GM12864 (cell line): ENCODE results near the gene PPM1N.

Source experiments
- DNase-seq: peaks from one replicate; pipeline ENCODE4 v3.0.0-alpha.2; 2011; ENCODE audit warnings: low read depth
- H3K4me3 ChIP-seq: 2 replicates; pipeline ENCODE4 v1.5.1; 2011; ENCODE audit warnings: mild to moderate bottlenecking, low read depth, low read length, control low read depth
- TF ChIP-seq, protein P1 (sequence below): IDR thresholded peaks from 2 replicates; pipeline ENCODE4 v1.5.1; 2011; ENCODE audit warnings: low read depth, mild to moderate bottlenecking, moderate library complexity, low read length, control low read depth, inconsistent platforms; ENCODE audit errors: missing control alignments

The PPM1N gene

DNA sequence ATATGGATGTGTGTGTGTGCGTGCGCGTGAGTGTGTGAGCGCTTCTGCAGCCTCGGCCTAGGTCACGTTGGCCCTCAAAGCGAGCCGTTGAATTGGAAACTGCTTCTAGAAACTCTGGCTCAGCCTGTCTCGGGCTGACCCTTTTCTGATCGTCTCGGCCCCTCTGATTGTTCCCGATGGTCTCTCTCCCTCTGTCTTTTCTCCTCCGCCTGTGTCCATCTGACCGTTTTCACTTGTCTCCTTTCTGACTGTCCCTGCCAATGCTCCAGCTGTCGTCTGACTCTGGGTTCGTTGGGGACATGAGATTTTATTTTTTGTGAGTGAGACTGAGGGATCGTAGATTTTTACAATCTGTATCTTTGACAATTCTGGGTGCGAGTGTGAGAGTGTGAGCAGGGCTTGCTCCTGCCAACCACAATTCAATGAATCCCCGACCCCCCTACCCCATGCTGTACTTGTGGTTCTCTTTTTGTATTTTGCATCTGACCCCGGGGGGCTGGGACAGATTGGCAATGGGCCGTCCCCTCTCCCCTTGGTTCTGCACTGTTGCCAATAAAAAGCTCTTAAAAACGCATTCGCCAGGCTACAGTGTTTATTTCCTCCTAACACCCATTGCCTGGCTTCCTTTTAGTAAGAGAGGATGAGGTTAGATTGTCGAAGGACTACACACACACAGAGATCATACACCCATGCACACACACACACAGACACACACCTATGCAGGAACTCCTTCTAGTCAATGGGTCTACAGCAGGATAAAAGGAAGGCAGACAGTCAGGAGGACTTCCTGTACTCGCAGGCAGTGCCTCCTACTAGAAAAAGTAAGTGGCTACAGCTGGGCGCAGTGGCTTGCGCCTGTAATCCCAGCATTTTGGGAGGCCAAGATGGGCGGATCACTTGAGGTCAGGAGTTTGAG lies 23.4 kb upstream of the PPM1N start:
- no peak for DNase-seq
- TF ChIP-seq, protein P1, sequence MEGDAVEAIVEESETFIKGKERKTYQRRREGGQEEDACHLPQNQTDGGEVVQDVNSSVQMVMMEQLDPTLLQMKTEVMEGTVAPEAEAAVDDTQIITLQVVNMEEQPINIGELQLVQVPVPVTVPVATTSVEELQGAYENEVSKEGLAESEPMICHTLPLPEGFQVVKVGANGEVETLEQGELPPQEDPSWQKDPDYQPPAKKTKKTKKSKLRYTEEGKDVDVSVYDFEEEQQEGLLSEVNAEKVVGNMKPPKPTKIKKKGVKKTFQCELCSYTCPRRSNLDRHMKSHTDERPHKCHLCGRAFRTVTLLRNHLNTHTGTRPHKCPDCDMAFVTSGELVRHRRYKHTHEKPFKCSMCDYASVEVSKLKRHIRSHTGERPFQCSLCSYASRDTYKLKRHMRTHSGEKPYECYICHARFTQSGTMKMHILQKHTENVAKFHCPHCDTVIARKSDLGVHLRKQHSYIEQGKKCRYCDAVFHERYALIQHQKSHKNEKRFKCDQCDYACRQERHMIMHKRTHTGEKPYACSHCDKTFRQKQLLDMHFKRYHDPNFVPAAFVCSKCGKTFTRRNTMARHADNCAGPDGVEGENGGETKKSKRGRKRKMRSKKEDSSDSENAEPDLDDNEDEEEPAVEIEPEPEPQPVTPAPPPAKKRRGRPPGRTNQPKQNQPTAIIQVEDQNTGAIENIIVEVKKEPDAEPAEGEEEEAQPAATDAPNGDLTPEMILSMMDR: no peak
- H3K4me3 ChIP-seq: no peak overlapping the region

DNA sequence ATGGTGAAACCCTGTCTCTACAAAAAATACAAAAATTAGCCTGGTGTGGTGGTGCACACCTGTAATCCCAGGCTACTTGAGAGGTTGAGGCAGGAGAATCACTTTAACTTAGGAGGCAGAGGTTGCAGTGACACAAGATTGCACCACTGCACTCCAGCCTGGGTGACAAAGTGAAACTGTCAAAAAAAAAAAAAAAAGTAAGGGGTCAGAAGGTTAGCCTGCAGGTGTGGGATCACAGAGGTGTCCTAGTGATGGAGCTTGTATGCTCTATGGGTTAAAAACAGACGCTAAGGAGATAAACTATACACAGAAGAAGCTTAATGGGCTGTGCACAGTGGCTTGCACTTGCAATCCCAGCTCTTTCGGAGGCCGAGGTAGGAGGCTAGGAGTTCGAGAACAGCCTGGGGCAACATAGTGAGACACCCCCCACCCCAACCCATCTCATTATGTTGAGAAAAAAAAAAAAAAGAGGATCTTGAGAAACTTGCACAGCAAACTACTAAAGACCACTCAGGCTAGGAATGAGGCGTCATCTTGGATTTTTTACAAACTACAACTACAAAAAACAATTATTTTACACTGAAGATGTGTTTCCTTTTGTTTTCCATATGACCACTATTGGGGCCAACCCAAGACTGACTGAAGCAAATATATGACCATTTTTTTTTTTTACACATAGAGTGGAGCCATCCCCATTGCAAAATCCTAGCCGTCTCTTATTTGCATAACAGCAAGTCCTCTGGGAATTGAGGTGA lies 22.5 kb upstream of the PPM1N start:
- no peak overlapping the region for H3K4me3 ChIP-seq
- no peak for DNase-seq
- TF ChIP-seq, protein P1: no peak

DNA sequence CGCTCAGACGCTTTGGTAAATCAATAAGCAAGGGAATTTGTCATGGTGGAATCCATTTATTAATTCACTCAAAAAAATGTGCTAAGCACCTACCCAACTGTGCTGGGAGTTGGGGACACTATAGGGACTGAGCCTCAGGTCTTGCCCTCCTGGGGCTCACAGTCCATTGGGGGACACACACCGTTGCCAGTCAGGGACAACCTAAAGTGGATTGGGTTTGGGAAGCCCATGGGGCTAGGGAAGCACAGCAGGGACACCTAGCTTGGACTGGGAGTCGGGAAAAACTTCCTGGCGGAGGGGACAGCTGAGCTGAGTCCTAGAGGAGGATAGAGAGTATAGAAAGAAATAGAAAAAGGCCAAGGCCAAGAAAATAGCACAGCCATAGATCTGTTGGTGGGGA lies 21.9 kb upstream of the PPM1N start:
- no peak for DNase-seq
- TF ChIP-seq, protein P1: no peak
- H3K4me3 ChIP-seq: no peak overlapping the region

DNA sequence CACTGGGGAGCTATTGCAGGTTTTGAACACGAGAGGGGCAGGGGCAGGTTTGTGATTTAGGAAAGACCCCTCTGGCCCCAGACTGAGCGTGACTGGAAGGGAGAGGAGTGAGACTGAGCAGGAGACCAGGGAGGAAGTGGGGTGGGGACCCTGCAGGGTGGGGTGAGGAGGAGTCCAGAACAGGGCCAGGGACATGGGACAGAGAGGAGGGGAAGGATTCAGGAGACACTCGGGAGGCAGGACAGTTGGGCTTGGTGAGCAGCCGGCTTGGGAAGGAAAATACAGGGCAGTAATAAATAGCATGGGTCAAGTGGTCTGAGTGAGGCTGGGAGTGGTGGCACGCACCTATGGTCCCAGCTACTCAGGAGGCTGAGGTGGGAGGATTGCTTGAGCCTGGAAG lies 21.1 kb upstream of the PPM1N start:
- H3K4me3 ChIP-seq: no peak overlapping the region
- TF ChIP-seq, protein P1: no peak
- DNase-seq: no peak

- peak overlapping the region; percentile 60 for H3K4me3 ChIP-seq
- TF ChIP-seq, protein P1: no peak
- DNase-seq: no peak
These were observed 20.4 kb upstream of the PPM1N start for GRCh38 chr19:45477713-45478453.

- TF ChIP-seq, protein P1: peak; percentile 96
- peak; percentile 95 for DNase-seq
- peak overlapping the region; percentile 60 for H3K4me3 ChIP-seq
These were observed 19.6 kb upstream of the PPM1N start for GRCh38 chr19:45478454-45479238.
